PFSK-1 (cell line): Measurements from ENCODE around the gene MRPL33.

ENCODE experiments used
- FOXP2 ChIP-seq: optimal IDR thresholded peaks from 2 replicates; pipeline ENCODE3; 2011; ENCODE audit warnings: borderline replicate concordance, control low read depth, inconsistent platforms; ENCODE audit not compliant: insufficient read depth; ENCODE audit errors: extremely low read length, extremely low read depth
- POLR2AphosphoS5 ChIP-seq: IDR thresholded peaks from 2 replicates; pipeline ENCODE4 v1.6.1; 2012; ENCODE audit warnings: low read depth, mild to moderate bottlenecking, control low read depth, low read length, moderate library complexity
- SIN3A ChIP-seq: IDR thresholded peaks from 2 replicates; pipeline ENCODE4 v1.6.1; 2012; ENCODE audit warnings: mild to moderate bottlenecking, low read length, moderate library complexity, borderline replicate concordance; ENCODE audit not compliant: insufficient read depth
- TAF1 ChIP-seq: IDR thresholded peaks from 2 replicates; pipeline ENCODE4 v1.6.1; 2012; ENCODE audit warnings: low read length, control low read depth, borderline replicate concordance; ENCODE audit not compliant: insufficient read depth
- TF ChIP-seq, protein P1 (sequence below), 2 experiments: IDR thresholded peaks; 2 replicates each; pipeline versions ENCODE4 v1.6.1 to v1.8.0; 2011 to 2012; ENCODE audit warnings: low read depth in 2 of 2, low read length in 2 of 2, control low read depth in 1 of 2, inconsistent platforms in 1 of 2, mild to moderate bottlenecking in 1 of 2, moderate library complexity in 1 of 2; ENCODE audit not compliant: insufficient read depth in 1 of 2

Gene MRPL33

GRCh38 chr2:27804146-27804545 is 32.6 kb downstream of the MRPL33 start:
- TF ChIP-seq POLR2AphosphoS5 (no peak), SIN3A (no peak), TAF1 (no peak), FOXP2 (no peak)
- TF ChIP-seq, protein P1, sequence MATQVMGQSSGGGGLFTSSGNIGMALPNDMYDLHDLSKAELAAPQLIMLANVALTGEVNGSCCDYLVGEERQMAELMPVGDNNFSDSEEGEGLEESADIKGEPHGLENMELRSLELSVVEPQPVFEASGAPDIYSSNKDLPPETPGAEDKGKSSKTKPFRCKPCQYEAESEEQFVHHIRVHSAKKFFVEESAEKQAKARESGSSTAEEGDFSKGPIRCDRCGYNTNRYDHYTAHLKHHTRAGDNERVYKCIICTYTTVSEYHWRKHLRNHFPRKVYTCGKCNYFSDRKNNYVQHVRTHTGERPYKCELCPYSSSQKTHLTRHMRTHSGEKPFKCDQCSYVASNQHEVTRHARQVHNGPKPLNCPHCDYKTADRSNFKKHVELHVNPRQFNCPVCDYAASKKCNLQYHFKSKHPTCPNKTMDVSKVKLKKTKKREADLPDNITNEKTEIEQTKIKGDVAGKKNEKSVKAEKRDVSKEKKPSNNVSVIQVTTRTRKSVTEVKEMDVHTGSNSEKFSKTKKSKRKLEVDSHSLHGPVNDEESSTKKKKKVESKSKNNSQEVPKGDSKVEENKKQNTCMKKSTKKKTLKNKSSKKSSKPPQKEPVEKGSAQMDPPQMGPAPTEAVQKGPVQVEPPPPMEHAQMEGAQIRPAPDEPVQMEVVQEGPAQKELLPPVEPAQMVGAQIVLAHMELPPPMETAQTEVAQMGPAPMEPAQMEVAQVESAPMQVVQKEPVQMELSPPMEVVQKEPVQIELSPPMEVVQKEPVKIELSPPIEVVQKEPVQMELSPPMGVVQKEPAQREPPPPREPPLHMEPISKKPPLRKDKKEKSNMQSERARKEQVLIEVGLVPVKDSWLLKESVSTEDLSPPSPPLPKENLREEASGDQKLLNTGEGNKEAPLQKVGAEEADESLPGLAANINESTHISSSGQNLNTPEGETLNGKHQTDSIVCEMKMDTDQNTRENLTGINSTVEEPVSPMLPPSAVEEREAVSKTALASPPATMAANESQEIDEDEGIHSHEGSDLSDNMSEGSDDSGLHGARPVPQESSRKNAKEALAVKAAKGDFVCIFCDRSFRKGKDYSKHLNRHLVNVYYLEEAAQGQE (IDR thresholded peaks at IDR 0.05; ENCODE audit: insufficient read depth in 1 of 2, low read depth in 2 of 2, low read length in 2 of 2), result no peak

GRCh38 chr2:27805180-27805579 is 33.7 kb downstream of the MRPL33 start:
- TF ChIP-seq FOXP2 (no peak), SIN3A (no peak), POLR2AphosphoS5 (no peak), TAF1 (no peak)
- TF ChIP-seq, protein P1 (IDR thresholded peaks at IDR 0.05; ENCODE audit: insufficient read depth in 1 of 2, low read depth in 2 of 2, low read length in 2 of 2), result no peak

DNA sequence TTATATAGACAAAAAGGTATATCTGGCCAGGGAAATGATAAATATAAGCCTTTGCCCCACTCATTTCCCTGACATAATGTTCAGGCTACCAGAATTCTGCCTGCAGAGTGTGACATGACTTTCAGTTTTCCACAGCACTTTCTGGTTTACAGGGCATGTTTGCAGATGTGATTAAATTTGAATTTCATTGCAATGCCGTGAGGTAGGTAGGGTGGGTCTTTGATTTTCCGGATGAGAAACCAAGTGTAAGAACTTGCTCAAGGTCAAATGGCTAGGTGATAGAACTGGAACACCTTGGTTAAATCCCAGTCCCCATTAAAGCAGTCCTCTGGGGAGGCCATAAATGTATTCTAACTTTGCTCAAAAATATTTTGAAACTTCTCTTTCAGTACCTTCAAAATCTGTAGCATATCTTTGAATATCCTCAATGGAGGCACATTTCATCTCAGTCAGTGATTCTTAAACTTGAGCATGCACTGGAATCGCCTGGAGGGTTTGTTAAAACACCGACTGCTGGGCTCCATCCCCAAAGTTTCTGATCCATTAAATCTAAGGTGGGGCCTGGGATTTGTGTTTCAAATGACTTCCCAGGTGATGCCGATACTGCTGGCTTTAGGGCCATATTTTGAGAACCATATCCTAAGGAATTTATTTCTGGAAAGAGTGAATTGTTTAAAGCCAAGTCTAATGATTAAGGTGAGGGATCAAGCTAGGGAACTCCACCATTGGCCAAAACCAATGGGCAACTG is 35.0 kb downstream of the MRPL33 start:
- TF ChIP-seq TAF1, result no peak
- TF ChIP-seq SIN3A, result no peak
- TF ChIP-seq FOXP2, result no peak
- no peak for TF ChIP-seq POLR2AphosphoS5
- TF ChIP-seq, protein P1 (IDR thresholded peaks at IDR 0.05; ENCODE audit: insufficient read depth in 1 of 2, low read depth in 2 of 2, low read length in 2 of 2), result no peak

GRCh38 chr2:27807476-27807875 is 36.0 kb downstream of the MRPL33 start:
- TF ChIP-seq SIN3A (no peak), FOXP2 (no peak), TAF1 (no peak), POLR2AphosphoS5 (no peak)
- TF ChIP-seq, protein P1 (IDR thresholded peaks at IDR 0.05; ENCODE audit: insufficient read depth in 1 of 2, low read depth in 2 of 2, low read length in 2 of 2), result no peak
